ENCODE measurements around the gene CDKL4.

- no peak for TF ChIP-seq NFATC4 (CRISPR knock-in tag; IDR thresholded peaks at IDR 0.05)
- TF ChIP-seq JAZF1 (CRISPR knock-in tag; IDR thresholded peaks at IDR 0.05) = no peak
- TF ChIP-seq, protein P1, sequence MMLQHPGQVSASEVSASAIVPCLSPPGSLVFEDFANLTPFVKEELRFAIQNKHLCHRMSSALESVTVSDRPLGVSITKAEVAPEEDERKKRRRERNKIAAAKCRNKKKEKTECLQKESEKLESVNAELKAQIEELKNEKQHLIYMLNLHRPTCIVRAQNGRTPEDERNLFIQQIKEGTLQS (CRISPR knock-in tag; conservative IDR thresholded peaks at IDR 0.05) = no peak
- TF ChIP-seq NR1H2 (CRISPR knock-in tag; IDR thresholded peaks at IDR 0.05) = no peak
Measured at GRCh38 chr2:39175026-39175812, 68.6 kb downstream of the CDKL4 start.

All from WTC11 (cell line).